HG03354 (cell line): Measurements from ENCODE around the gene IFNL1.
"Not testable (repeated sequence)": the region's sequence is repeated elsewhere in the genome, so short reads cannot be mapped to it uniquely, and the experiment has no call there.

ENCODE experiments used
- ATAC-seq: cut with Tn5 transposase; IDR thresholded peaks from one replicate; pipeline ENCODE4 v1.9.1; 2021; ENCODE audit warnings: mild to moderate bottlenecking; ENCODE audit not compliant: unreplicated experiment, poor library complexity, severe bottlenecking

The IFNL1 gene

GRCh38 chr19:39296055-39296645, at the start of gene IFNL1:
IFNL1 (plus strand) TSS chr19:39296407; CDS start chr19:39296422, 15 bp downstream.
- ATAC-seq = no peak

GRCh38 chr19:39246951-39247669, 49.1 kb upstream of the IFNL1 start:
- no peak for ATAC-seq

- no peak for ATAC-seq
Measured at GRCh38 chr19:39247701-39248664, 48.2 kb upstream of the IFNL1 start.

- no peak for ATAC-seq
Measured at GRCh38 chr19:39248806-39249205, 47.4 kb upstream of the IFNL1 start, which contains the start of gene IFNL4. IFNL4 (minus strand) TSS chr19:39248856.

- no peak for ATAC-seq
Measured at GRCh38 chr19:39251081-39251480, 45.1 kb upstream of the IFNL1 start.

GRCh38 chr19:39251846-39252245, 44.4 kb upstream of the IFNL1 start:
- ATAC-seq = no peak

- no peak for ATAC-seq
Measured at GRCh38 chr19:39252458-39252857, 43.7 kb upstream of the IFNL1 start.

GRCh38 chr19:39253374-39254149, 42.6 kb upstream of the IFNL1 start:
- no peak for ATAC-seq

GRCh38 chr19:39254531-39255345, 41.5 kb upstream of the IFNL1 start:
- ATAC-seq = no peak

- ATAC-seq = no peak
Measured at GRCh38 chr19:39257227-39257626, 39.0 kb upstream of the IFNL1 start.

GRCh38 chr19:39261704-39262103, 34.5 kb upstream of the IFNL1 start:
- ATAC-seq = no peak

GRCh38 chr19:39262496-39262895, 33.7 kb upstream of the IFNL1 start:
- no peak for ATAC-seq

GRCh38 chr19:39263912-39264305, 32.3 kb upstream of the IFNL1 start:
- no peak for ATAC-seq

GRCh38 chr19:39264306-39265290, 31.6 kb upstream of the IFNL1 start:
- ATAC-seq = no peak

- ATAC-seq = no peak
Measured at GRCh38 chr19:39265321-39265916, 30.8 kb upstream of the IFNL1 start.

- ATAC-seq = not testable (repeated sequence)
Measured at GRCh38 chr19:39268085-39268484, 28.1 kb upstream of the IFNL1 start, which contains the start of gene IFNL2. IFNL2 (plus strand) TSS chr19:39268396; CDS start chr19:39268569, 173 bp downstream.

- ATAC-seq = not testable (repeated sequence)
Measured at GRCh38 chr19:39268531-39269223, 27.5 kb upstream of the IFNL1 start.
